Uterus (tissue), 4 donors: ENCODE measurements around the gene NSG1. TPM values are rescaled to one million over a fixed set of nuclear protein-coding genes. Genes with fewer than 3 reads are reported as not detected.
"Not testable (repeated sequence)": the region's sequence is repeated elsewhere in the genome, so short reads cannot be mapped to it uniquely, and the experiment has no call there.

Experiments used
- DNase-seq, 2 donors: peaks; one replicate each; pipeline ENCODE4 v3.0.0-alpha.2; 2019 to 2020
- H3K27ac ChIP-seq, 2 donors: fragments of 200-600 bp; sonication (generic); 1 replicate in 1 of 2; 2 replicates in 1 of 2; pipeline ENCODE4 v1.5.1; 2016 to 2018
- H3K27me3 ChIP-seq, 2 donors: fragments of 200-600 bp; sonication (generic); one replicate each; pipeline ENCODE4 v1.5.1; 2018 to 2019; ENCODE audit warnings: control low read depth in 1 of 2
- H3K36me3 ChIP-seq, 2 donors: fragments of 200-600 bp; sonication (generic); one replicate each; pipeline ENCODE4 v1.5.1; 2019; ENCODE audit warnings: control low read depth in 1 of 2
- H3K4me1 ChIP-seq, 2 donors: fragments of 200-600 bp; sonication (generic); one replicate each; pipeline ENCODE4 v1.5.1; 2018 to 2019; ENCODE audit warnings: control low read depth in 1 of 2
- H3K4me3 ChIP-seq, 2 donors: fragments of 200-600 bp; sonication (generic); 1 replicate in 1 of 2; 2 replicates in 1 of 2; pipeline ENCODE4 v1.5.1; 2018 to 2019; ENCODE audit warnings: mild to moderate bottlenecking in 1 of 2
- H3K9me3 ChIP-seq, 2 donors: fragments of 200-600 bp; sonication (generic); one replicate each; pipeline ENCODE4 v1.5.1; 2019; ENCODE audit warnings: control low read depth in 1 of 2
- CTCF ChIP-seq, 4 experiments: fragments of 200-600 bp in 2 of 4; fragments of 450-650 bp in 2 of 4; sonication (generic) in 2 of 4; IDR thresholded peaks; one replicate each; pipeline ENCODE4 v1.5.1; 2016 to 2019; ENCODE audit warnings: antibody characterized with exemption in 4 of 4, mild to moderate bottlenecking in 2 of 4, moderate library complexity in 1 of 4
- POLR2A ChIP-seq, 2 donors: fragments of 450-650 bp; IDR thresholded peaks; one replicate each; pipeline ENCODE4 v1.6.1; 2016; ENCODE audit warnings: antibody characterized with exemption in 2 of 2, mild to moderate bottlenecking in 1 of 2, moderate library complexity in 1 of 2
- intact Hi-C: fragments of 100-400 bp; cut with DNase I; formaldehyde crosslinking; loops from one replicate; pipeline ENCODE4 v1.15.1; 2023; ENCODE audit warnings: low total_unique reads
- total RNA-seq, 4 donors: library from RNA; depleted of rRNA in 3 of 4; stranded (reverse); fragments of >200 nt in 3 of 4; gene quantifications; one replicate each; pipeline versions ENCODE4 v1.1.0 to v1.2.4, GENCODE V29; 2014 to 2023
- donor health status: DM: yes; HTN: yes; CAD: no.

The NSG1 gene
- total RNA-seq, 4 donors from 2014 or later = 3.6 to 11.2 (median 3.8) TPM; not detected in 1

- Histone ChIP-seq H3K4me1 (no peaks in the 10 kb centered on the region), H3K36me3 (no peaks in the 10 kb centered on the region), H3K9me3 (no peaks in the 10 kb centered on the region), H3K27ac (no peak overlapping the region), H3K27me3 (no peaks in the 10 kb centered on the region), H3K4me3 (no peak overlapping the region)
- DNase-seq = no peak
- no peak for TF ChIP-seq POLR2A (IDR thresholded peaks at IDR 0.05)
- TF ChIP-seq CTCF (IDR thresholded peaks at IDR 0.05) = no peak
- intact Hi-C loops = no loop called here
Observed at GRCh38 chr4:4343038-4343437, 43.9 kb upstream of the NSG1 start.

GRCh38 chr4:4344915-4345527 is 41.9 kb upstream of the NSG1 start:
- intact Hi-C loops = no loop called here
- no peak overlapping the region for H3K27ac ChIP-seq
- no peaks in the 10 kb centered on the region for H3K4me1 ChIP-seq
- no peak for TF ChIP-seq POLR2A (IDR thresholded peaks at IDR 0.05)
- TF ChIP-seq CTCF (IDR thresholded peaks at IDR 0.05) = no peak
- no peak overlapping the region for H3K4me3 ChIP-seq
- H3K9me3 ChIP-seq = no peaks in the 10 kb centered on the region
- H3K27me3 ChIP-seq = no peaks in the 10 kb centered on the region
- H3K36me3 ChIP-seq = no peaks in the 10 kb centered on the region
- no peak for DNase-seq

- no peak for DNase-seq
- intact Hi-C loops = no loop called here
- Histone ChIP-seq H3K4me3 (no peak overlapping the region), H3K27me3 (no peaks in the 10 kb centered on the region), H3K36me3 (no peaks in the 10 kb centered on the region), H3K4me1 (no peaks in the 10 kb centered on the region), H3K9me3 (no peaks in the 10 kb centered on the region), H3K27ac (no peak overlapping the region)
- TF ChIP-seq CTCF (IDR thresholded peaks at IDR 0.05) (no peak), POLR2A (IDR thresholded peaks at IDR 0.05) (no peak)
Observed at GRCh38 chr4:4347585-4347984, 39.3 kb upstream of the NSG1 start.

- H3K4me3 ChIP-seq, intact Hi-C loops, H3K4me1 ChIP-seq, H3K27me3 ChIP-seq, H3K36me3 ChIP-seq, DNase-seq, H3K27ac ChIP-seq, H3K9me3 ChIP-seq: not testable (repeated sequence)
Observed at GRCh38 chr4:4348585-4348984, 38.3 kb upstream of the NSG1 start.

- Histone ChIP-seq H3K27me3 (no peaks in the 10 kb centered on the region), H3K9me3 (no peaks in the 10 kb centered on the region), H3K4me1 (no peaks in the 10 kb centered on the region), H3K36me3 (no peaks in the 10 kb centered on the region), H3K27ac (no peak overlapping the region), H3K4me3 (no peak overlapping the region)
- TF ChIP-seq CTCF (IDR thresholded peaks at IDR 0.05) (no peak), POLR2A (IDR thresholded peaks at IDR 0.05) (no peak)
- no peak for DNase-seq
- intact Hi-C loops = no loop called here
Observed at GRCh38 chr4:4349867-4350266, 37.0 kb upstream of the NSG1 start.

GRCh38 chr4:4350909-4351308 is 36.0 kb upstream of the NSG1 start:
- H3K27me3 ChIP-seq = no peaks in the 10 kb centered on the region
- no peak overlapping the region for H3K4me3 ChIP-seq
- no peak overlapping the region for H3K27ac ChIP-seq
- H3K36me3 ChIP-seq = no peaks in the 10 kb centered on the region
- intact Hi-C loops = no loop called here
- no peak for DNase-seq
- H3K4me1 ChIP-seq = no peaks in the 10 kb centered on the region
- H3K9me3 ChIP-seq = no peaks in the 10 kb centered on the region
- TF ChIP-seq POLR2A (IDR thresholded peaks at IDR 0.05) (no peak), CTCF (IDR thresholded peaks at IDR 0.05) (no peak)
